ENCODE data around the gene CACNA1G.
A peak's percentile ranks its signal among the peaks of the same experiment; 100 is the strongest.

Gene CACNA1G

GRCh38 chr17:50519141-50519834 lies 41.2 kb upstream of the CACNA1G start:
- Histone ChIP-seq H3K4me2 (peak overlapping the region in 3 of 11 experiments; percentile 5 to 10 (median 7); a peak in 3 of 22 replicates), H3K36me3 (no peaks in the 10 kb centered on the region), H3K27ac (no peak overlapping the region), H3K4me1 (peaks cover 0 to 16% (median 13%) of the 10 kb centered on the region in 10 experiments; a peak in 15 of 20 replicates), H4K20me1 (no peaks in the 10 kb centered on the region), H3K9me3 (replicated peaks in 1 of 11) (no peaks in the 10 kb centered on the region), H3K9ac (no peak overlapping the region), H3K4me3 (no peak overlapping the region), H3K27me3 (no peaks in the 10 kb centered on the region)
- TF ChIP-seq Cebpa-rat (IDR thresholded peaks at IDR 0.05): no peak

- no peaks in the 10 kb centered on the region for H3K9me3 ChIP-seq (replicated peaks in 1 of 11)
- H3K36me3 ChIP-seq: no peaks in the 10 kb centered on the region
- no peak overlapping the region for H3K27ac ChIP-seq
- H3K9ac ChIP-seq: no peak overlapping the region
- no peak for TF ChIP-seq Cebpa-rat (IDR thresholded peaks at IDR 0.05)
- no peaks in the 10 kb centered on the region for H3K27me3 ChIP-seq
- H3K4me1 ChIP-seq: peaks cover 0 to 9% (median 5%) of the 10 kb centered on the region in 10 experiments; a peak in 14 of 20 replicates
- H4K20me1 ChIP-seq: no peaks in the 10 kb centered on the region
- no peak overlapping the region for H3K4me3 ChIP-seq
- H3K4me2 ChIP-seq: no peak overlapping the region
These were observed 40.0 kb upstream of the CACNA1G start for GRCh38 chr17:50520483-50520882.

DNA sequence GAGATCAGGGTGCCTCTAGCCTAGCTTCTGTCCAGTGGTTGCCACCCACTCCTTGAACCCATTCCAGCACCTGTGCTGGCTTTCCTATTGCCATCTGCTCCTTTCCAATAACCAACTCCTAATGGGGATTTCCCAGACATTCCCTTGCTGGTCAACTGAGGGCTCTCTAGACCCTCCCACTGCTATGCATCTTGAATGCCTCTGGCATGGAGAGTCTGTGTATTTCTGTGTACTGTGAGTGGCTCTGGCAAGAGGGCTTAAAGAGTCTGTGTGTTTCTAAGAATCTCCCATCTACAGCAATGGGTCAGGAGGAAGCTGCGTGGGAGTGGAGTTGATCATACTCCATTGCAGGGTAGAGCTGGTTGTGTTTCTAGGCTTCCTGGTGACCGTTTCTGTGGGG lies 39.0 kb upstream of the CACNA1G start:
- H4K20me1 ChIP-seq: no peaks in the 10 kb centered on the region
- H3K27ac ChIP-seq: no peak overlapping the region
- no peak for TF ChIP-seq Cebpa-rat (IDR thresholded peaks at IDR 0.05)
- H3K4me2 ChIP-seq: no peak overlapping the region
- H3K4me3 ChIP-seq: no peak overlapping the region
- H3K36me3 ChIP-seq: no peaks in the 10 kb centered on the region
- H3K9ac ChIP-seq: no peak overlapping the region
- no peaks in the 10 kb centered on the region for H3K9me3 ChIP-seq (replicated peaks in 1 of 11)
- no peaks in the 10 kb centered on the region for H3K27me3 ChIP-seq
- peaks cover 0 to 6% (median 0%) of the 10 kb centered on the region in 10 experiments; a peak in 2 of 20 replicates for H3K4me1 ChIP-seq

DNA sequence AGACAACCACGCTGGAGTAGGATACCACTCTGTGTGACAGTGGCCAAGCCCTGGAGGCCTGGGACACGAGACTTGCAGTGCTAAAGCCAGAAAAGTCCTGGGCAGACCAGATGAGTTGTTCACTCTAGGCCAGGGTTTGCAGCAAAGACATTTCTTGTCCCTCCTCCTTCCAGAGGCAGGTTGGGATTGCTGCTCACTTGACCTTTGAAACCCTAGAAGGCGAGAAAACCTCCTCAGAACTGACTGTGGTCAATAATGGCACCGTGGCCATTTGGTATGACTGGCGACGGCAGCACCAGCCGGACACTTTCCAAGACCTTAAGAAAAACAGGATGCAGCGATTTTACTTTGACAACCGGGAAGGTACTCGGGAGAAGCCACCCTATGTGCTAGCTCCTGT lies 37.7 kb upstream of the CACNA1G start:
- Histone ChIP-seq H3K4me2 (no peak overlapping the region), H3K4me3 (no peak overlapping the region), H3K27ac (no peak overlapping the region), H3K9ac (no peak overlapping the region), H3K36me3 (no peaks in the 10 kb centered on the region), H3K4me1 (peaks cover 8 to 16% (median 10%) of the 10 kb centered on the region in 10 experiments; a peak in 18 of 20 replicates), H4K20me1 (peaks cover 0 to 8% (median 0%) of the 10 kb centered on the region in 11 experiments; a peak in 1 of 22 replicates), H3K27me3 (no peaks in the 10 kb centered on the region), H3K9me3 (replicated peaks in 1 of 11) (no peaks in the 10 kb centered on the region)
- no peak for TF ChIP-seq Cebpa-rat (IDR thresholded peaks at IDR 0.05)

- Histone ChIP-seq H3K4me3 (no peak overlapping the region), H4K20me1 (peaks cover 0 to 8% (median 0%) of the 10 kb centered on the region in 11 experiments; a peak in 1 of 22 replicates), H3K27ac (no peak overlapping the region), H3K4me1 (peaks cover 8 to 19% (median 12%) of the 10 kb centered on the region in 10 experiments; a peak in 18 of 20 replicates), H3K4me2 (no peak overlapping the region), H3K9ac (no peak overlapping the region), H3K27me3 (no peaks in the 10 kb centered on the region), H3K36me3 (no peaks in the 10 kb centered on the region), H3K9me3 (replicated peaks in 1 of 11) (no peaks in the 10 kb centered on the region)
- no peak for TF ChIP-seq Cebpa-rat (IDR thresholded peaks at IDR 0.05)
These were observed 37.3 kb upstream of the CACNA1G start for GRCh38 chr17:50523208-50523607.

- Histone ChIP-seq H3K27me3 (peaks cover 0 to under 1% (median 0%) of the 10 kb centered on the region in 11 experiments; a peak in 1 of 22 replicates), H3K4me2 (no peak overlapping the region), H3K27ac (no peak overlapping the region), H4K20me1 (peaks cover 0 to 8% (median 0%) of the 10 kb centered on the region in 11 experiments; a peak in 1 of 22 replicates), H3K9ac (no peak overlapping the region), H3K4me1 (peaks cover 8 to 15% (median 12%) of the 10 kb centered on the region in 10 experiments; a peak in 18 of 20 replicates), H3K36me3 (no peaks in the 10 kb centered on the region), H3K4me3 (no peak overlapping the region), H3K9me3 (replicated peaks in 1 of 11) (no peaks in the 10 kb centered on the region)
- TF ChIP-seq Cebpa-rat (IDR thresholded peaks at IDR 0.05): no peak
These were observed 35.7 kb upstream of the CACNA1G start for GRCh38 chr17:50524838-50525237.

DNA sequence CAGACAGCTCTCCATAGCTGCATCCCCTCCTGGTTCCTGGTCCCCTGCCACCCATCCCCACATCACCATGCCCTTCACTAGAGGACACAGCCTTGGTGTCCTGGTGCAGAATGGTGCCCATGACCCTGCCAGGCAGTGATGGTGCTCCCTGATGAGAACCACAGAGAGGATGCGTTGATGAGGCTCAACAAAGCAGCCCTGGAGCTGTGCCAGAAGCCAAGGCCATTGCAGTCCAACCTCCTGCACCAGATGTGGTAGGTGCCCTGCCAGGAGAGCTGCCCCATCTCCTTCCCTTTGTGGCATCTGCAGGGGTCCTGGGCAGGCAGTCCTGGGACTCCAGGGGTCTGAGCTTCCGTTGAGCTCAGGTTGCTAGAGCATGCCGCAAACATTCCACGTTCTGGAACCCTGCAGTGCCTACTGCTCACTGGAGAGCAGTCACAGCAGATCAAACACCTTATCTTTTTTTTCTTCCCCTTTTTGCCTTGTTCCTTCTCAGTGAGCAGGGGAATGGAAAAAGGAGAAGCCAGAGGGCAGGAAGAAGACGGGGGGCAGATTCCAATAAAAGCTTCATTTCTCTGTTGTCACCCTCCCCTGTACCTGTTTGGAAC lies 33.3 kb upstream of the CACNA1G start:
- no peak overlapping the region for H3K9ac ChIP-seq
- H3K4me3 ChIP-seq: no peak overlapping the region
- H3K36me3 ChIP-seq: no peaks in the 10 kb centered on the region
- peak overlapping the region in 10 of 11 experiments; percentile 21 to 62 (median 40); a peak in 15 of 22 replicates for H3K4me2 ChIP-seq
- H3K9me3 ChIP-seq (replicated peaks in 1 of 11): no peaks in the 10 kb centered on the region
- peaks cover 18 to 25% (median 20%) of the 10 kb centered on the region in 11 experiments for H3K27me3 ChIP-seq
- TF ChIP-seq Cebpa-rat (IDR thresholded peaks at IDR 0.05): no peak
- H4K20me1 ChIP-seq: peaks cover 0 to 10% (median 0%) of the 10 kb centered on the region in 11 experiments; a peak in 1 of 22 replicates
- peaks cover 11 to 21% (median 15%) of the 10 kb centered on the region in 10 experiments; a peak in 19 of 20 replicates for H3K4me1 ChIP-seq
- no peak overlapping the region for H3K27ac ChIP-seq

- Histone ChIP-seq H3K36me3 (no peaks in the 10 kb centered on the region), H3K27ac (no peak overlapping the region), H3K9ac (no peak overlapping the region), H4K20me1 (peaks cover 0 to 17% (median 0%) of the 10 kb centered on the region in 11 experiments; a peak in 2 of 22 replicates), H3K4me1 (peaks cover 11 to 27% (median 15%) of the 10 kb centered on the region in 10 experiments; a peak in 19 of 20 replicates), H3K4me3 (no peak overlapping the region), H3K27me3 (peaks cover 25 to 33% (median 27%) of the 10 kb centered on the region in 11 experiments), H3K9me3 (replicated peaks in 1 of 11) (no peaks in the 10 kb centered on the region), H3K4me2 (peak overlapping the region in 9 of 11 experiments; percentile 21 to 62 (median 42); a peak in 14 of 22 replicates)
- no peak for TF ChIP-seq Cebpa-rat (IDR thresholded peaks at IDR 0.05)
These were observed 32.5 kb upstream of the CACNA1G start for GRCh38 chr17:50527949-50528474.

- Histone ChIP-seq H4K20me1 (peaks cover 0 to 35% (median 0%) of the 10 kb centered on the region in 11 experiments; a peak in 6 of 22 replicates), H3K4me1 (peaks cover 11 to 40% (median 24%) of the 10 kb centered on the region in 10 experiments; a peak in 19 of 20 replicates), H3K9me3 (replicated peaks in 1 of 11) (no peaks in the 10 kb centered on the region), H3K4me3 (no peak overlapping the region), H3K27me3 (peaks cover 44 to 51% (median 46%) of the 10 kb centered on the region in 11 experiments), H3K36me3 (no peaks in the 10 kb centered on the region), H3K27ac (no peak overlapping the region), H3K9ac (no peak overlapping the region), H3K4me2 (no peak overlapping the region)
- no peak for TF ChIP-seq Cebpa-rat (IDR thresholded peaks at IDR 0.05)
These were observed 30.7 kb upstream of the CACNA1G start for GRCh38 chr17:50529849-50530248.

Data from BLaER1 treated with 17β-estradiol and CSF1 and Interleukin-3, amounts not matched to agents 10 nM and 100 nM (cell line).